Activated T-cell treated with anti-CD3 and anti-CD28 coated beads, Interleukin-2, amount 50 U/mL, for 72 hours (primary cell): Measurements from ENCODE around the gene KIDINS220. TPM values are rescaled to one million over a fixed set of nuclear protein-coding genes. Genes with fewer than 3 reads are reported as not detected.

Experiments used
- ATAC-seq, 2 donors: fragments of 150-1000 bp; cut with Tn5 transposase; replicated peaks in 1 of 2; 2 replicates each; pipeline ENCODE4 v1.10.0; 2021; ENCODE audit warnings: moderate library complexity in 2 of 2, mild to moderate bottlenecking in 1 of 2
- DNase-seq, 2 donors: peaks; one replicate each; pipeline ENCODE4 v3.0.0; 2021 to 2022; ENCODE audit warnings: mixed read lengths in 1 of 2
- H3K27ac Mint-ChIP-seq: one replicate; pipeline ENCODE4 v1.8.0; 2022; ENCODE audit warnings: mild to moderate bottlenecking, moderate library complexity, mixed read lengths
- H3K27me3 Mint-ChIP-seq: one replicate; pipeline ENCODE4 v1.8.0; 2022; ENCODE audit warnings: low read depth, mixed read lengths
- H3K36me3 Mint-ChIP-seq, 2 donors: one replicate each; pipeline ENCODE4 v1.8.0; 2022; ENCODE audit warnings: mixed read lengths in 2 of 2, mild to moderate bottlenecking in 1 of 2; ENCODE audit not compliant: insufficient read depth in 2 of 2
- H3K4me1 Mint-ChIP-seq: one replicate; pipeline ENCODE4 v1.8.0; 2022; ENCODE audit warnings: low read depth, mixed read lengths
- H3K4me3 Mint-ChIP-seq, 2 donors: one replicate each; pipeline ENCODE4 v1.8.0; 2022; ENCODE audit warnings: mild to moderate bottlenecking in 2 of 2, mixed read lengths in 2 of 2, moderate library complexity in 2 of 2
- H3K9me3 Mint-ChIP-seq, 2 donors: one replicate each; pipeline ENCODE4 v1.8.0; 2022; ENCODE audit warnings: mixed read lengths in 2 of 2
- total RNA-seq, 2 donors: library from RNA; stranded (reverse); gene quantifications; one replicate each; pipeline ENCODE4 v1.2.3, GENCODE V29; 2022

The KIDINS220 gene
- total RNA-seq, 2 donors from 2014 or later, result 31.4 to 39.6 TPM

DNA sequence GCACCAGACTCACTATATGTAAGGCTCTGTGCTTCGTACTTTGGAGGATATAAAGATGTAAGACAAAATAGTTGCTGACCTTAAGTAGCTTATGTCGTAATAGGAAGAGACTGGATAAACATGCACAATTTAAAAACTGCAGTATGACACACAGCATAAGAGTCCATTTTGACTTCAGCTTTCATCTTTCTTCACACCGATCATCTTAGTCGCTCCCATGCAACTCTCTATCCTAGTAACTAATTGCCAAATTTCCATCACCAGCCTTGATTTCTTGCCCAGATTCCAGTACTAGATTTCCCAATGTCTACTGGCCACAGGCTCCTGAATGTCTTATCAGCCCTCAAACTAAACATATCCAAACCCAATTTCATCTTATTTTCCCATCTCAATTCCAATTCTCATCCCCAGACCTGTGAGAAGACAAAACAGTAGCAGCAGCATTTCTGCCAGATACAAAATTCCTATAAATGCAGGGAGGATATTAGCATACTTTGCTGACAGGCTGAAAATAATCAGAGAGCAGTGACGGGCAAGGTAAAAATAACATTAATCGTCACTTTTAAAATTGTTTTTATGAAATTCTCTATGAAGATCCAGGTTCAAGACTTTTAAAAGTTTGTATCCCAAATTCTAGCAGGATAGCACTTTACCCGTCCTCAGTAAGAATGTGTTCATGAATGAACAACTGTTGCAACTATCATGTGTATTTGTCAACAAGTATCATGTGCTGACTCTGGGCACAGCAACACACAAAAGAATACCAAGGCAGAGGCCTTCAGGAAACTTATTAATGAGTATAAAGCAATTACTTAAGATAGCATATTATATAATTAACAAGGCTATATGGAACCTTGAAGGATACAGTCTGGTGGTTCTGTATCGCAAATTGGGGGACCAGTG is 42.2 kb downstream of the KIDINS220 start:
- H3K27ac Mint-ChIP-seq, result no peak overlapping the region

DNA sequence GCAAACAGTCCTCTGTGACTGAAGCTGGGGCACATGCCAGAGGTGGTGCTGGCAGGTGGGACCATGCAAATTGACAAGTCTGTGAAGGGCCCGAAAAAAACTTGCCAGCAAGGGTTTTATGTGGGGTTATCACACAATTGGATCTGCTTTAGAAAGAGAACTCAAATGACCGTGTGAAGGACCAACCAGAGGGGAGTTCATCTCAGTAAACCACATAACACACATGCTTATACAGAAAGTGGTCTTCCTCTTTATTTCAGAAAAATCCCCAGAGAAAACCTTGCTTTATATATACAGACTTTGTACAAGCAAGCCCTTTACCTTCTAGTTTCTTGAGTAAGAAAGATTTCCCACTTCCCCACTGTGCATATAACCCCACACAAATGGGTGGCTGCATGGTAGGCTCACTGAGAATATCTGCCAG is 46.7 kb downstream of the KIDINS220 start:
- H3K4me3 Mint-ChIP-seq, result no peak overlapping the region
- ATAC-seq (no peak), DNase-seq (no peak)
- H3K4me1 Mint-ChIP-seq, result no peaks in the 10 kb centered on the region
- peaks cover 6 to 24% of the 10 kb centered on the region in 2 donors for H3K36me3 Mint-ChIP-seq
- H3K27ac Mint-ChIP-seq, result no peak overlapping the region
- no peaks in the 10 kb centered on the region for H3K27me3 Mint-ChIP-seq
- H3K9me3 Mint-ChIP-seq, result no peaks in the 10 kb centered on the region

More for the DNA sequence above, 42.2 kb downstream of the KIDINS220 start:
- no peaks in the 10 kb centered on the region for H3K27me3 Mint-ChIP-seq
- peaks cover 3 to 18% of the 10 kb centered on the region in 2 donors for H3K36me3 Mint-ChIP-seq
- H3K4me1 Mint-ChIP-seq, result peaks cover 23% of the 10 kb centered on the region
- no peak for ATAC-seq
- DNase-seq, result no peak
- H3K9me3 Mint-ChIP-seq, result no peaks in the 10 kb centered on the region
- no peak overlapping the region for H3K4me3 Mint-ChIP-seq

DNA sequence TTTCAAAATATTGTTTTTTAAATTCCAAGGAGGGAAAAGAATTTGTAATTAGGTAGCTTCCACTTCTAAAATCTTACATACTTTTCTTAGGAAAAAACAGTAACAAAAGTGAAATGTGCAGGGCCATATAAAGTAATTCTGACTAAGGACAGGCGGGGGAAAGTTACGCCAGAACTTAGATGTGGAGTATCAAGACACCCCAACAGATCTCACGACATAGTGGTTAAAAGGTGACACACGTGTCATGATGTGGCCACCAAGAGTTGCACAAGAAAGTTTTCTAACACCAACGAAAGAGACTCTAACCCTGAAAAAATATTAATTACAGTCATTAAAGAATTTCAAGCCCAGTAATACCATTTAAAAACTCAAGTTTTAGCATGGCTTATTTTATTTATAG is 51.0 kb downstream of the KIDINS220 start:
- Mint-ChIP-seq H3K9me3 (no peaks in the 10 kb centered on the region), H3K4me3 (no peak overlapping the region), H3K4me1 (peaks cover 4% of the 10 kb centered on the region), H3K36me3 (peaks cover 8 to 24% of the 10 kb centered on the region in 2 donors), H3K27me3 (no peaks in the 10 kb centered on the region), H3K27ac (no peak overlapping the region)
- DNase-seq, result no peak
- ATAC-seq, result no peak

DNA sequence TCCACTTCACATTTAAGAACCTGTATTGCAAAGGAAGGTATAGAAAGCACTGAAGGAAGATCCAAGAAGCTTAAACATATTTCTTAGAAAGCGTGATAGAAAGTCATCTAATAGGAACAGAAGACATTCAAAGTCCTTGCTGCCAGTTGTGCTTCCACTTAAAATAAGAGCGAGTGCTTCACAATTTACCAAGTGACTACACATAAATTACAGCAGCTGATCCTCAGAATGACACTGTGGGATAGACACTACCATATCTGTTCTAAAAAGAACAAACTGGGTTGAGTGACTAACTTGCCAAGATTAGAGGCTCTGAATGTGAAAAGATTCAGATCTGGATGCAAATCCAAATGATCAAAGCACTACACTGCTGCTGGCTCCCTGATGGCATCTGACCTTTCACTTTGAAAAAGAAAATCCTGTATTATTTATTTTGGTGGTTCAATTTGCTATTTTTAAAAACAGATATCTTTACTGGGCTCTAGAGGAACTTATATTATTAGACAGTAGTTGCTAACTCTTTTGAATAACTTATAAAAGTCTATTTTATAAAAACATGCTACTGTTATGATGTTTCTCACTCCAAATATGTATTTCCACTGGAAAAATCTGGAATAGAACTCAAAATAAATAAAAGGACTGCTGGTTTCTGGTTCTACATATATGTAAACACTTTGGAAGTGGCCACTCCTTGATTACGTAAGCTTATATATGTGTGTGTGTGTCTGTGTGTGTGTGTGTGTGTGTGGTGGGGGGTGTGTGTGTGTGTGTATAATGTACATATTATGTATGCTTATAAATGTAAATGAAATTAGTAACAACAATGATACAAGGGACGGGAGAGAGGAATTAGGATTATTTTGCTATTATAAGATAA is 57.4 kb downstream of the KIDINS220 start:
- peak overlapping the region; percentile 67 for H3K27ac Mint-ChIP-seq
- DNase-seq (no peak), ATAC-seq (no peak)
- H3K9me3 Mint-ChIP-seq, result no peaks in the 10 kb centered on the region
- peaks cover 4% of the 10 kb centered on the region for H3K4me1 Mint-ChIP-seq
- H3K27me3 Mint-ChIP-seq, result no peaks in the 10 kb centered on the region
- no peak overlapping the region for H3K4me3 Mint-ChIP-seq
- H3K36me3 Mint-ChIP-seq, result peaks cover 6 to 13% of the 10 kb centered on the region in 2 donors

DNA sequence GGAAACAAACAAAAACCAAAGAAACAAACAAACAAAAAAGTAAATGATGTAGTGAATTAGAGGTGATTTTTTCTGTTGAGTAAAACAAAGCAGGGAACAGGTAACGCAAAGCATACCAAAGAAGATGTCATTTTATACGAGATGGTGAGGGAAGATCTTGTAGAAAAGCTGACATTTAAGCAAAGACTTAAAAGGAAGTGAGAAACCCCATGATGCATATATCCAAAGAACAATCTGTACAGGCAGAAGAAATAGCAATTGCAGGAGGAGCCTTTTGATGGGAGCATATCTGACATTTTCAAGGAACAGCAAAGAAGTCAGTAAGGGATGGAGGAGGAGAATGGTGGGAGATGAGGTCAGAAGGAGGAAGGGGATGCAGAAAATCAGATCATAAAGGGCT is 63.0 kb downstream of the KIDINS220 start:
- no peak overlapping the region for H3K27ac Mint-ChIP-seq
- no peak overlapping the region for H3K4me3 Mint-ChIP-seq
- no peak for ATAC-seq
- no peaks in the 10 kb centered on the region for H3K27me3 Mint-ChIP-seq
- peaks cover 6 to 9% of the 10 kb centered on the region in 2 donors for H3K36me3 Mint-ChIP-seq
- DNase-seq, result no peak
- H3K9me3 Mint-ChIP-seq, result no peaks in the 10 kb centered on the region
- no peaks in the 10 kb centered on the region for H3K4me1 Mint-ChIP-seq

DNA sequence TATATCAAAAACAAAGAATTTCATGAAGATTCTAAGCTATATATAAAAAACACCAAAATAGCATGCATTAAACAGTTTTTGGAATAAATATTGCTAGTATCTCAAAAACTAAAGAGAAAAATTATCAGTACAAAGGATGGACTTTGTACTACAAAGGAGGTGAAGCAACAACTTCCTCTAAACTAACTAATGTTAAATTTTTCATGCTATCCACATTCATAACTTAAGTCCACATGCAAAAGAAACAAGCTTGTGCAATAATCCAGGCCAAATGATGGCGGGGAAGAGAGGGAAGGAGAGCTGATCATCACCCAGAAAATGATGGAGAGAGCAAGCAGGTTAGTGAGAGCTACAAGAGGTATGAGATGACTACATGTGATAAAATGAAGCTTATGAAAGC is 70.1 kb downstream of the KIDINS220 start:
- no peak for DNase-seq
- Mint-ChIP-seq H3K4me3 (no peak overlapping the region), H3K4me1 (no peaks in the 10 kb centered on the region), H3K36me3 (peaks cover 4% of the 10 kb centered on the region in 2 donors), H3K9me3 (no peaks in the 10 kb centered on the region), H3K27ac (no peak overlapping the region), H3K27me3 (no peaks in the 10 kb centered on the region)
- ATAC-seq, result no peak

DNA sequence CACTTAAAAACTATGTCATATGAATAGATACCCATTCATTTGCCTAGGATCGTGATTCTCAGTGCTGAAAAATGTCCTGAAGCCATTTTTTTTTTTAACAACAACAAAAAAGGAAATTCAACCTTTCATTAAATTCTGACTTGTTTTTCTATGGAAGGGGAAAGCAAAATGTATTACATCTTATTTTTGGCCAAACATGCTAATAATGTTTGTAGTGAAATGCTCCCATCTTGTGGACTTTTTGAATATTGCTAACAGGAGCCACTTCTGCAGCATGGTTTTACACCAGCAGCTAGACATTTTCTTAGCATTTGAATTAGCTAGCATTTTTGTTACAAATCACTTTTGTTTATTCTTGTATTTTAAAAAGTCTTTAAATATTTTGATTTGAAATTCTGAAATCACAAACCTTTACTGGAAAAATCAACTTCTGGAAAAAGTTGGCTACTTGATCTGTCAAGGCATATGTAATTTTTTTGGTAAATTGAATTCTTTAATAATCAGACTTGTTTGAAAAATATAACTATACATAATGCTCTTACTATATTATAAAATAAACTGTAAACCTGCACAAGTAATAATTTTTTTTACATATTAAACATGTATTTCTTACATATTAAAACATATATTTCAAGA is 75.8 kb downstream of the KIDINS220 start:
- H3K4me1 Mint-ChIP-seq, result no peaks in the 10 kb centered on the region
- H3K27ac Mint-ChIP-seq, result no peak overlapping the region
- no peaks in the 10 kb centered on the region for H3K27me3 Mint-ChIP-seq
- no peak for ATAC-seq
- peaks cover 10 to 16% of the 10 kb centered on the region in 2 donors for H3K36me3 Mint-ChIP-seq
- H3K4me3 Mint-ChIP-seq, result no peak overlapping the region
- H3K9me3 Mint-ChIP-seq, result peaks cover 0 to 9% of the 10 kb centered on the region in 2 donors
- DNase-seq, result peak in 1 of 2 donors; percentile 3

DNA sequence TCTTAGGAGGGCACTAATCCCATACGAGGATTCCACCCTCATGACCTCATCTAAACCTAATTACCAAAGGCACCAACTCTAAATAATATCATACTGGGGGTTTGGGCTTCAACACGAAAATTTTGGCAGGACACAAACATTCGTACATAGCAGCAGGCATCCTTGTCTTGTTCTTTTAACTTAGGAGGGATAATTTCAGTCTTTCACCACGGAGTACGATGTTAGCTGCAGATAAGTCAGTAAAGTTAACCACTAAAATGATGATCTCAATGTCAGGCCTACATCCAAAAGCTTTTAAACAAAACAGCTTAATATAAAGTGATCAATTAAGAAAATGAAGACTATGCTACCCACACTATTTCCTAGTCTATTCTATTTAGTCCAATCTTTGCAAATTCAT is 80.7 kb downstream of the KIDINS220 start:
- DNase-seq, result no peak
- H3K27ac Mint-ChIP-seq, result no peak overlapping the region
- no peaks in the 10 kb centered on the region for H3K27me3 Mint-ChIP-seq
- peaks cover 11 to 28% of the 10 kb centered on the region in 2 donors for H3K36me3 Mint-ChIP-seq
- H3K9me3 Mint-ChIP-seq, result peaks cover 1 to 14% of the 10 kb centered on the region in 2 donors
- peaks cover 6% of the 10 kb centered on the region for H3K4me1 Mint-ChIP-seq
- H3K4me3 Mint-ChIP-seq, result no peak overlapping the region
- no peak for ATAC-seq

DNA sequence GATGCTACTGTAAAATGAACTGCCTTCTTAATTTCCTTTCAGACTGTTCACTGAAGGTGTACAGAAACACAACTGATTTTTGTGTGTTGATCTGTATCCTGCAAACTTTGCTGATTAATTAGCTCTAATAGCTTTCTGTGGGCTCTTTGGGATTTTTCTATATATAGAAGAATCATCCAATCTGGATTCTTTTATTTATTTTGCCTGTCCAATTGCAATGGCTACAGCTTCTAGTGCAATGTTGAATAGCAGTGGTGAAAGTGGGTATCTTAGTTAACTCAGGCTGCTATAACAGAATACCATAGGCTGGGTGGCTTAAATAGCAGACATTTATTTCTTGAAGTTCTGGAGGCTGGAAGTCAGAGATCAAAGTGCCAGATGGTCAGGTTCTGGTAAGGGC is 81.2 kb downstream of the KIDINS220 start:
- peaks cover 6% of the 10 kb centered on the region for H3K4me1 Mint-ChIP-seq
- no peak for ATAC-seq

DNA sequence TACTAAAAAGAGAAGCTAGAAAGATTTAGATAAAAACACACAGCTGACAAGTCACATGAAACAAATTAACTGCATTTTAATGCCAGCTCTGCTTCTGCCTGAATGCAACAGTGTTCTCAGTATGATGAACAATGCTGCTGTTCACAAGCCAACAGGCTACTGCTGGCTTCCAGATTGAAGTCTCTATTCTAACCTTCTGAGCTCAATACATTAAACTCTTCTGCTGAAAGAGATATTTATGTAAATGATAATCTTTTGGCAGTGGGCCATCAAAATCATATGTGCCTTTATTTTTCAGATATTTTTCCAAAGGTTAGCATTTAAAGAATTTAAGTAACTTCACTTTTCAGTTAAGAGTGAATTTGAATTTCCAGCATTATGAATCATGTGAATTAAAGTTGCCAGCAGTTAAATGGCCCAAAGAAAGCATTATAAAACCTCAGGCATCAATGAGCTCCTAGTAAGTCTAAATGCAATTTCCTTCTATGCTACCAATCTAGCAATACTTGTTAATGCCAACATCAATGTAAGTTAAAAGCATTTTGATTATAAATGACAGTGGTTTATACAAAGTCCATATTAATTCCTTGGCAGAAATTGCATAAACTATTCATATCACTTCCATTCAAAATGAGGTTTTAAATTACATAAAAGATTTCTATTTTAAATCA is 83.2 kb downstream of the KIDINS220 start:
- ATAC-seq (no peak), DNase-seq (no peak)
- no peaks in the 10 kb centered on the region for H3K27me3 Mint-ChIP-seq
- peaks cover 11 to 28% of the 10 kb centered on the region in 2 donors for H3K36me3 Mint-ChIP-seq
- H3K4me1 Mint-ChIP-seq, result peaks cover 6% of the 10 kb centered on the region
- peaks cover 1 to 14% of the 10 kb centered on the region in 2 donors for H3K9me3 Mint-ChIP-seq
- H3K27ac Mint-ChIP-seq, result no peak overlapping the region
- H3K4me3 Mint-ChIP-seq, result no peak overlapping the region

More for the DNA sequence above, 81.2 kb downstream of the KIDINS220 start:
- H3K27me3 Mint-ChIP-seq, result no peaks in the 10 kb centered on the region
- no peak for DNase-seq
- no peak overlapping the region for H3K27ac Mint-ChIP-seq
- H3K9me3 Mint-ChIP-seq, result peaks cover 1 to 14% of the 10 kb centered on the region in 2 donors
- no peak overlapping the region for H3K4me3 Mint-ChIP-seq
- peaks cover 11 to 28% of the 10 kb centered on the region in 2 donors for H3K36me3 Mint-ChIP-seq

DNA sequence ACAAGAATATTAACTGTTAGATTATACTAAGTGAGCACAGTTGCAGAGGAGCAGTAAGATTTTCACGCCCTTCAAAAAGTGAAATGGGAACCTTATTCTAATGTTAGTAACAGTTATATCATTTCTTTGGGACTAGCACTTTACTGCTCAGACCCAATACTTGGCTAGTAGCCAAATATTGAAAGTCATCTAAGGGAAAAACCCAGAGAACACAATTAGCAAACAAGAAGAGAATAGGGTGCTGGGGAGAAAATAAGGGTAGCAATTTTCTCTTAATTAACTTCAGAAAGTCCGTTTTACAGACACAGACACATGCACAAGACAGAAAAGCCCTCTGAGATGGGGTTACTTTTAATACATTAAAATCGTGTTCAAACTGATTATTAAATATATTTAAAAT is 83.8 kb downstream of the KIDINS220 start:
- peaks cover 1 to 14% of the 10 kb centered on the region in 2 donors for H3K9me3 Mint-ChIP-seq
- H3K4me1 Mint-ChIP-seq, result peaks cover 6% of the 10 kb centered on the region
- peaks cover 11 to 27% of the 10 kb centered on the region in 2 donors for H3K36me3 Mint-ChIP-seq
- DNase-seq (no peak), ATAC-seq (no peak)
- no peak overlapping the region for H3K27ac Mint-ChIP-seq
- H3K4me3 Mint-ChIP-seq, result no peak overlapping the region
- H3K27me3 Mint-ChIP-seq, result no peaks in the 10 kb centered on the region

DNA sequence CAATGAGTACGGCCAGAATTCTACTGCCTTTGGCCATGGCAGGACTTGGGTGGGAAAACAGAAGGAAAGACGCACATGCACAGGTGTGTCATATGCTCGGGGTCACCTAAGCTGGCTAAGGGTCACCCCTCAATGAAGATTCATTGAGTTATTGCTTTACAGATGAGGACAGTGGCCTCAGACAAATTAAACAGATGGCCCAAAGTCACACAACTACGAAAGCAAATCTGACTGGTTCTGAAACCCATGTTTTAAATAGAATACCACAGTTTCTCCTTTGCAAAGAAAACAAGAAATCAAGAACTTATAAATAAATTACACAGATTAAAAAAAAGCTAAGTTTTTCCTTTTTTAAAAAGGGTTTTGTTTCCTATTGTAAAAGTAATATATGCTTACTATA is 85.0 kb downstream of the KIDINS220 start:
- Mint-ChIP-seq H3K27ac (no peak overlapping the region), H3K4me1 (peaks cover 6% of the 10 kb centered on the region), H3K36me3 (peaks cover 4 to 17% of the 10 kb centered on the region in 2 donors), H3K4me3 (no peak overlapping the region), H3K27me3 (no peaks in the 10 kb centered on the region), H3K9me3 (peaks cover 1 to 6% of the 10 kb centered on the region in 2 donors)
- no peak for ATAC-seq
- no peak for DNase-seq
